ENCODE measurements around the gene FDX2. TPM values are rescaled to one million over a fixed set of nuclear protein-coding genes. Genes with fewer than 3 reads are reported as not detected.
"Not testable (repeated sequence)": the region's sequence is repeated elsewhere in the genome, so short reads cannot be mapped to it uniquely, and the experiment has no call there.

FDX2 gene
- total RNA-seq, 4 donors from 2014 or later: 22.8 to 44.8 (median 33.3) TPM

GRCh38 chr19:10338940-10339339 lies 23.1 kb upstream of the FDX2 start:
- H3K27me3 ChIP-seq: no peaks in the 10 kb centered on the region
- no peak for TF ChIP-seq CTCF (IDR thresholded peaks at IDR 0.05)
- TF ChIP-seq POLR2A (IDR thresholded peaks at IDR 0.05): no peak
- H3K27ac ChIP-seq: no peak overlapping the region
- H3K4me3 ChIP-seq (replicated peaks in 1 of 3): no peak overlapping the region
- 84 to 86% methylated on average over 6 of the region's 6 CpGs for WGBS, 2 donors
- H3K9me3 ChIP-seq: no peaks in the 10 kb centered on the region
- DNase-seq: no peak
- intact Hi-C loops (cut with DNase I): loop anchor here (5.0 kb wide), 1 partner anchor 38 kb away; no protein-coding TSS in a partner anchor
- H3K4me1 ChIP-seq: peaks cover 4 to 10% of the 10 kb centered on the region in 2 donors
- H3K36me3 ChIP-seq: no peaks in the 10 kb centered on the region

GRCh38 chr19:10336725-10337124 lies 20.9 kb upstream of the FDX2 start:
- H3K4me1 ChIP-seq: peaks cover 11 to 23% of the 10 kb centered on the region in 2 donors
- 93 to 96% methylated on average over 9 of the region's 9 CpGs for WGBS, 2 donors
- H3K4me3 ChIP-seq (replicated peaks in 1 of 3); H3K27ac ChIP-seq; H3K36me3 ChIP-seq; DNase-seq; H3K9me3 ChIP-seq; H3K27me3 ChIP-seq: not testable (repeated sequence)
- intact Hi-C loops (cut with DNase I): loop anchor here (5.0 kb wide), 1 partner anchor 41 kb away; no protein-coding TSS in a partner anchor

- TF ChIP-seq CTCF (IDR thresholded peaks at IDR 0.05) (no peak), POLR2A (IDR thresholded peaks at IDR 0.05) (no peak)
- WGBS, 2 donors: 46 to 64% methylated on average over 5 to 9 of the region's 26 CpGs
- Histone ChIP-seq H3K36me3 (peaks cover 0 to 2% of the 10 kb centered on the region in 2 donors), H3K27ac (no peak overlapping the region), H3K9me3 (no peaks in the 10 kb centered on the region), H3K27me3 (no peaks in the 10 kb centered on the region), H3K4me1 (peaks cover 11 to 24% of the 10 kb centered on the region in 2 donors), H3K4me3 (replicated peaks in 1 of 3) (peak overlapping the region in 1 of 3 donors; percentile 75)
- intact Hi-C loops (cut with DNase I): loop anchor here (5.0 kb wide), 1 partner anchor 42 kb away; no protein-coding TSS in a partner anchor
- peak; percentile 37 to 41 for DNase-seq
Observed at GRCh38 chr19:10335352-10335985, 19.7 kb upstream of the FDX2 start.

GRCh38 chr19:10334588-10335351 lies 19.0 kb upstream of the FDX2 start:
- peak; percentile 97 to 98 for DNase-seq
- Histone ChIP-seq H3K27me3 (no peaks in the 10 kb centered on the region), H3K4me3 (replicated peaks in 1 of 3) (peak overlapping the region; percentile 16 to 75 (median 17)), H3K4me1 (peaks cover 11 to 24% of the 10 kb centered on the region in 2 donors), H3K9me3 (no peaks in the 10 kb centered on the region), H3K27ac (peak overlapping the region; percentile 3 to 62 (median 18)), H3K36me3 (peaks cover 2 to 9% of the 10 kb centered on the region in 2 donors)
- intact Hi-C loops (cut with DNase I): loop anchor here (5.0 kb wide), 1 partner anchor 43 kb away; no protein-coding TSS in a partner anchor
- peak in 1 of 2 donors; percentile 74 for TF ChIP-seq POLR2A (IDR thresholded peaks at IDR 0.05)
- TF ChIP-seq CTCF (IDR thresholded peaks at IDR 0.05): peak in 1 of 6 experiments; percentile 8
- WGBS, 2 donors: 11 to 17% methylated on average over 9 to 36 of the region's 59 CpGs

GRCh38 chr19:10333758-10334587 lies 18.2 kb upstream of the FDX2 start:
- Histone ChIP-seq H3K4me1 (peaks cover 11 to 24% of the 10 kb centered on the region in 2 donors), H3K27ac (peak overlapping the region; percentile 3 to 86 (median 18)), H3K9me3 (no peaks in the 10 kb centered on the region), H3K27me3 (no peaks in the 10 kb centered on the region), H3K36me3 (peaks cover 10 to 17% of the 10 kb centered on the region in 2 donors), H3K4me3 (replicated peaks in 1 of 3) (peak overlapping the region; percentile 16 to 75 (median 17))
- intact Hi-C loops (cut with DNase I): no loop called here
- TF ChIP-seq POLR2A (IDR thresholded peaks at IDR 0.05) (peak in 1 of 2 donors; percentile 42), CTCF (IDR thresholded peaks at IDR 0.05) (no peak)
- DNase-seq: no peak
- WGBS, 2 donors: 8 to 20% methylated on average over 18 to 20 of the region's 44 CpGs

All from thyroid gland (tissue), 4 donors.